ENCODE measurements around the gene DGKI.

The DGKI gene

GRCh38 chr7:137871170-137871915, 24.6 kb upstream of the DGKI start:
- DNase-seq, result no peak

- no peak for DNase-seq
Observed at GRCh38 chr7:137870684-137871083, 23.9 kb upstream of the DGKI start.

GRCh38 chr7:137870078-137870477, 23.3 kb upstream of the DGKI start:
- DNase-seq, result no peak

- DNase-seq, result no peak
Observed at GRCh38 chr7:137869260-137869659, 22.5 kb upstream of the DGKI start.

- DNase-seq, result no peak
Observed at GRCh38 chr7:137867289-137867688, 20.5 kb upstream of the DGKI start.

GRCh38 chr7:137865764-137866163, 19.0 kb upstream of the DGKI start:
- no peak for DNase-seq

- no peak for DNase-seq
Observed at GRCh38 chr7:137862964-137863363, 16.2 kb upstream of the DGKI start.

GRCh38 chr7:137862358-137862757, 15.6 kb upstream of the DGKI start:
- DNase-seq, result no peak

- no peak for DNase-seq
Observed at GRCh38 chr7:137860542-137860941, 13.8 kb upstream of the DGKI start.

- no peak for DNase-seq
Observed at GRCh38 chr7:137853053-137853452, 6.3 kb upstream of the DGKI start.

GRCh38 chr7:137852108-137852507, 5.3 kb upstream of the DGKI start:
- DNase-seq, result no peak

GRCh38 chr7:137850972-137851945, 4.5 kb upstream of the DGKI start:
- DNase-seq, result no peak

- DNase-seq, result no peak
Observed at GRCh38 chr7:137850571-137850970, 3.8 kb upstream of the DGKI start.

GRCh38 chr7:137848095-137848494, 1.3 kb upstream of the DGKI start:
- no peak for DNase-seq

- no peak for DNase-seq
Observed at GRCh38 chr7:137847568-137848050, 835 bp upstream of the DGKI start.

- no peak for DNase-seq
Observed at GRCh38 chr7:137846549-137846826, 286 bp downstream of the DGKI start.

GRCh38 chr7:137844677-137845425, 1.9 kb downstream of the DGKI start:
- no peak for DNase-seq

GRCh38 chr7:137839903-137840779, 6.6 kb downstream of the DGKI start:
- no peak for DNase-seq

GRCh38 chr7:137838706-137839315, 8.0 kb downstream of the DGKI start:
- no peak for DNase-seq

- DNase-seq, result no peak
Observed at GRCh38 chr7:137836541-137836940, 10.2 kb downstream of the DGKI start.

- DNase-seq, result no peak
Observed at GRCh38 chr7:137836113-137836509, 10.7 kb downstream of the DGKI start.

Data from stimulated activated CD8-positive, alpha-beta memory T cell treated with anti-CD3 and anti-CD28 coated beads, Interleukin-4, amount 100 ng/mL, for 48 hours (primary cell).